ENCODE measurements around the gene FAM177B. TPM values are rescaled to one million over a fixed set of nuclear protein-coding genes. Genes with fewer than 3 reads are reported as not detected.

The FAM177B gene
- total and polyA plus RNA-seq, 2 donors from 2014 or later, result 1.1 TPM; not detected in 1

DNA sequence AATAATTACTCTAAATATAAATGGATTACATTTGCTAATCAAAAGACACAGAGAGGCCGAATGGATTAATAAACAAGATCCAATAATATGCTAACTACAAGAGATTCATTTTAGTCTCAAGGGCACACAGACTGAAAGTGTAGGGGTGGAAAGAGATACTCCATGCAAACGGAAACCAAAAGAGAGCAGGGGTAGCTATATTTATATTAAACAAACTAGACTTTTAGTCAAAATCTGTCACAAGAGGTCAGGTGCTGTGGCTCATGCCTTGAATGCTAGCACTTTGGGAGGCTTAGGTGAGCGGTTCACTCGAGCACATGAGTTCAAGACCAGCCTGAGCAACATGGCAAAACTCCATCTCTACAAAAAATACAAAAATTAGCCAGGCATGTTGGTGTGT lies 44.2 kb downstream of the FAM177B start:
- Histone ChIP-seq H3K27me3 (ENCODE audit: control insufficient read depth, insufficient read depth, low read length) (no peaks in the 10 kb centered on the region), H3K36me3 (ENCODE audit: control insufficient read depth in 2 of 3, insufficient read depth in 3 of 3, low read length in 3 of 3) (no peaks in the 10 kb centered on the region), H3K4me1 (ENCODE audit: control insufficient read depth in 2 of 3, insufficient read depth in 2 of 3, low read depth in 1 of 3, low read length in 3 of 3) (no peaks in the 10 kb centered on the region), H3K27ac (ENCODE audit: low read depth in 2 of 2, low read length in 2 of 2) (no peak overlapping the region), H3K9ac (ENCODE audit: low read length in 3 of 3) (no peak overlapping the region), H3K4me3 (ENCODE audit: low read length in 3 of 3) (no peak overlapping the region), H3K9me3 (ENCODE audit: control insufficient read depth in 2 of 3, insufficient read depth in 1 of 3, low read length in 3 of 3) (no peaks in the 10 kb centered on the region)
- intact Hi-C loops (cut with DNase I), result no loop called here
- TF ChIP-seq, protein P1, sequence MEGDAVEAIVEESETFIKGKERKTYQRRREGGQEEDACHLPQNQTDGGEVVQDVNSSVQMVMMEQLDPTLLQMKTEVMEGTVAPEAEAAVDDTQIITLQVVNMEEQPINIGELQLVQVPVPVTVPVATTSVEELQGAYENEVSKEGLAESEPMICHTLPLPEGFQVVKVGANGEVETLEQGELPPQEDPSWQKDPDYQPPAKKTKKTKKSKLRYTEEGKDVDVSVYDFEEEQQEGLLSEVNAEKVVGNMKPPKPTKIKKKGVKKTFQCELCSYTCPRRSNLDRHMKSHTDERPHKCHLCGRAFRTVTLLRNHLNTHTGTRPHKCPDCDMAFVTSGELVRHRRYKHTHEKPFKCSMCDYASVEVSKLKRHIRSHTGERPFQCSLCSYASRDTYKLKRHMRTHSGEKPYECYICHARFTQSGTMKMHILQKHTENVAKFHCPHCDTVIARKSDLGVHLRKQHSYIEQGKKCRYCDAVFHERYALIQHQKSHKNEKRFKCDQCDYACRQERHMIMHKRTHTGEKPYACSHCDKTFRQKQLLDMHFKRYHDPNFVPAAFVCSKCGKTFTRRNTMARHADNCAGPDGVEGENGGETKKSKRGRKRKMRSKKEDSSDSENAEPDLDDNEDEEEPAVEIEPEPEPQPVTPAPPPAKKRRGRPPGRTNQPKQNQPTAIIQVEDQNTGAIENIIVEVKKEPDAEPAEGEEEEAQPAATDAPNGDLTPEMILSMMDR (IDR thresholded peaks at IDR 0.05; ENCODE audit: borderline replicate concordance, extremely low read depth, insufficient read depth), result no peak
- DNase-seq (no peak), FAIRE-seq (no peak)

DNA sequence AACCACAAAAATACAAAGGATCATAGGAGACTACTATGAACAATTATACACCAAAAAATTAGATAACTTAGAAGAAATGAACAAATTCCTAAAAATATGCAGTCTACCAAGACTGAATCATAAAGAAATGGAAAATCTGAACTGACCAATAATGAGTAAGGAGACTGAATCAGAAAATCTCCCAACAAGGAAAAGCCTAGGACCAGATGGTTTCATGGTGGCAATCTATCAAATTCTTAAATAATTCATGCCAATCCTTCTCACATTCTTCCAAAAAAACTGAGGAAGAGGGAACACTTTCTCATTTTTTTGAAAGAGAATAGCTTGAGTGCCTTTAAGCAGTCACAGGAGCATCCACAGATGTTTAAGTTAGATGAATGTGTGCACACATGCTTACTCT lies 46.0 kb downstream of the FAM177B start:
- no peak overlapping the region for H3K9ac ChIP-seq (ENCODE audit: low read length in 3 of 3)
- H3K4me3 ChIP-seq (ENCODE audit: low read length in 3 of 3), result no peak overlapping the region
- FAIRE-seq, result no peak
- intact Hi-C loops (cut with DNase I), result no loop called here
- no peaks in the 10 kb centered on the region for H3K27me3 ChIP-seq (ENCODE audit: control insufficient read depth, insufficient read depth, low read length)
- no peak overlapping the region for H3K27ac ChIP-seq (ENCODE audit: low read depth in 2 of 2, low read length in 2 of 2)
- TF ChIP-seq, protein P1 (IDR thresholded peaks at IDR 0.05; ENCODE audit: borderline replicate concordance, extremely low read depth, insufficient read depth), result no peak
- DNase-seq, result no peak
- no peaks in the 10 kb centered on the region for H3K4me1 ChIP-seq (ENCODE audit: control insufficient read depth in 2 of 3, insufficient read depth in 2 of 3, low read depth in 1 of 3, low read length in 3 of 3)
- H3K9me3 ChIP-seq (ENCODE audit: control insufficient read depth in 2 of 3, insufficient read depth in 1 of 3, low read length in 3 of 3), result no peaks in the 10 kb centered on the region
- no peaks in the 10 kb centered on the region for H3K36me3 ChIP-seq (ENCODE audit: control insufficient read depth in 2 of 3, insufficient read depth in 3 of 3, low read length in 3 of 3)

DNA sequence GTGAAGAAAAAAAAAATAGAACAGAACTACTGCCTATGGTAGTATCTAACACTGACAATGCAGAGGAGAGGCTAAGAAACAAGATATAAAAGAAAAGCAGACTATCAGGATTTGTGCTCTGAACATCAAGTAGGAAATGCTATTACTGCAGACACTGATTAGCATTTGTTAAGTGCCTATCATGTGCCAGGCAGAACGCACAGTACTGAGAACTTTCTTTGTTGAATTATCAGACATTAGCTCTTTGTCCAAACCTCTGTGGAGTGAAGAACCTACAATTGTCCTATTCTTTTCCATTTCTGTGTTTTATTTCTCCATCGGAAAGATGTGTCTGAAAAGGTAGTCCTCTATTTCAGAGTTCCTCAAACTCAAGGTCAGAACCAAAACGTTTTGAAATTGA lies 47.4 kb downstream of the FAM177B start:
- Histone ChIP-seq H3K27ac (ENCODE audit: low read depth in 2 of 2, low read length in 2 of 2) (no peak overlapping the region), H3K9ac (ENCODE audit: low read length in 3 of 3) (no peak overlapping the region), H3K36me3 (ENCODE audit: control insufficient read depth in 2 of 3, insufficient read depth in 3 of 3, low read length in 3 of 3) (no peaks in the 10 kb centered on the region), H3K4me3 (ENCODE audit: low read length in 3 of 3) (no peak overlapping the region), H3K4me1 (ENCODE audit: control insufficient read depth in 2 of 3, insufficient read depth in 2 of 3, low read depth in 1 of 3, low read length in 3 of 3) (no peaks in the 10 kb centered on the region), H3K9me3 (ENCODE audit: control insufficient read depth in 2 of 3, insufficient read depth in 1 of 3, low read length in 3 of 3) (no peaks in the 10 kb centered on the region), H3K27me3 (ENCODE audit: control insufficient read depth, insufficient read depth, low read length) (no peaks in the 10 kb centered on the region)
- DNase-seq (no peak), FAIRE-seq (no peak)
- intact Hi-C loops (cut with DNase I), result no loop called here
- TF ChIP-seq, protein P1 (IDR thresholded peaks at IDR 0.05; ENCODE audit: borderline replicate concordance, extremely low read depth, insufficient read depth), result no peak

DNA sequence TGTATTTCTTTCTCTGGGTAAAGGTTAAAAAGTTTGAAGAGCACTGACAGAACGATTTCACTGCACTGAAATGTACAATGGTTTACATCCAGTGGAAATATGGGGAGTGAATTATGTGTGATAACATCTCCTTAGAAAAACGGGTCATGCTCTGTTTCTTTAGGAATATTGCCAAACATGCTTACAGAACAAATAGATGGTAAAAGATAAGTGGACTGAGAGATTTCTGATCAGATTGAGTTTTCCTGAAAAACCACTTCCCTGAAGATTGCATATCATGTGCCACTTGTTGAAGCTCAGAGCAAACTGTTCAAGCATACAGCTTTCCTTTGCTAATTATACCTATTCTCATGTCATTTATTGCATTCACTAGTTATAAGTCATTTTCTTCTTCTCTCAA lies 47.9 kb downstream of the FAM177B start:
- H3K9ac ChIP-seq (ENCODE audit: low read length in 3 of 3), result no peak overlapping the region
- FAIRE-seq (no peak), DNase-seq (peak in 1 of 5 donors; percentile 24)
- TF ChIP-seq, protein P1 (IDR thresholded peaks at IDR 0.05; ENCODE audit: borderline replicate concordance, extremely low read depth, insufficient read depth), result no peak
- H3K9me3 ChIP-seq (ENCODE audit: control insufficient read depth in 2 of 3, insufficient read depth in 1 of 3, low read length in 3 of 3), result no peaks in the 10 kb centered on the region
- H3K27me3 ChIP-seq (ENCODE audit: control insufficient read depth, insufficient read depth, low read length), result no peaks in the 10 kb centered on the region
- H3K4me1 ChIP-seq (ENCODE audit: control insufficient read depth in 2 of 3, insufficient read depth in 2 of 3, low read depth in 1 of 3, low read length in 3 of 3), result no peaks in the 10 kb centered on the region
- intact Hi-C loops (cut with DNase I), result no loop called here
- no peak overlapping the region for H3K27ac ChIP-seq (ENCODE audit: low read depth in 2 of 2, low read length in 2 of 2)
- no peak overlapping the region for H3K4me3 ChIP-seq (ENCODE audit: low read length in 3 of 3)
- H3K36me3 ChIP-seq (ENCODE audit: control insufficient read depth in 2 of 3, insufficient read depth in 3 of 3, low read length in 3 of 3), result no peaks in the 10 kb centered on the region
